Neuronal stem cell (in vitro differentiated cells): ENCODE data around the gene POLE4.

Source experiments
- DNase-seq: peaks from one replicate; pipeline ENCODE4 v3.0.0-alpha.2; 2013; ENCODE audit warnings: low spot score
- H2AFZ ChIP-seq: one replicate; pipeline ENCODE4 v1.6.1; 2013; ENCODE audit warnings: mild to moderate bottlenecking, low read length, inconsistent platforms
- H2AK5ac ChIP-seq: 2 replicates; pipeline ENCODE4 v1.6.1; 2013; ENCODE audit warnings: low read depth, mild to moderate bottlenecking, inconsistent platforms, low read length, moderate library complexity, mixed read lengths
- H2BK120ac ChIP-seq: 2 replicates; pipeline ENCODE4 v1.6.1; 2013; ENCODE audit warnings: low read depth, mild to moderate bottlenecking, inconsistent platforms, low read length, moderate library complexity, mixed read lengths
- H2BK12ac ChIP-seq: one replicate; pipeline ENCODE4 v1.6.1; 2013; ENCODE audit warnings: low read length, inconsistent platforms
- H2BK15ac ChIP-seq: 2 replicates; pipeline ENCODE4 v1.6.1; 2013; ENCODE audit warnings: mild to moderate bottlenecking, low read length, inconsistent platforms, mixed read lengths
- H2BK5ac ChIP-seq: one replicate; pipeline ENCODE4 v1.6.1; 2013; ENCODE audit warnings: inconsistent platforms, mild to moderate bottlenecking, low read length, moderate library complexity
- H3K14ac ChIP-seq: one replicate; pipeline ENCODE4 v1.6.1; 2013; ENCODE audit warnings: low read length, inconsistent platforms
- H3K18ac ChIP-seq: 2 replicates; pipeline ENCODE4 v1.6.1; 2013; ENCODE audit warnings: low read length, inconsistent platforms
- H3K23ac ChIP-seq: 2 replicates; pipeline ENCODE4 v1.6.1; 2013; ENCODE audit warnings: low read depth, mild to moderate bottlenecking, mixed read lengths, low read length, inconsistent platforms; ENCODE audit not compliant: poor library complexity
- H3K27ac ChIP-seq: replicated peaks from 3 replicates; pipeline ENCODE4 v1.5.1; 2013; ENCODE audit warnings: low read length, inconsistent platforms
- H3K27me3 ChIP-seq, 3 experiments: 2 replicates each; pipeline ENCODE4 v1.6.1; 2013; ENCODE audit warnings: low read length in 3 of 3, mild to moderate bottlenecking in 2 of 3, inconsistent platforms in 1 of 3, low read depth in 1 of 3, mixed read lengths in 1 of 3, moderate library complexity in 1 of 3; ENCODE audit not compliant: control insufficient read depth in 3 of 3, insufficient read depth in 3 of 3
- H3K36me3 ChIP-seq, 2 donors: replicated peaks in 1 of 2; 2 replicates each; pipeline ENCODE4 v1.6.1; 2013; ENCODE audit warnings: low read length in 2 of 2; ENCODE audit not compliant: control insufficient read depth in 2 of 2, insufficient read depth in 2 of 2
- H3K4ac ChIP-seq: 2 replicates; pipeline ENCODE4 v1.6.1; 2013; ENCODE audit warnings: inconsistent platforms, mild to moderate bottlenecking, low read length, moderate library complexity
- H3K4me1 ChIP-seq, 2 donors: 1 replicate in 1 of 2; 2 replicates in 1 of 2; pipeline ENCODE4 v1.6.1; 2013; ENCODE audit warnings: low read length in 2 of 2, low read depth in 1 of 2; ENCODE audit not compliant: control insufficient read depth in 2 of 2, insufficient read depth in 1 of 2
- H3K4me2 ChIP-seq: one replicate; pipeline ENCODE4 v1.6.1; 2013; ENCODE audit warnings: mild to moderate bottlenecking, low read length, inconsistent platforms; ENCODE audit not compliant: insufficient read depth, poor library complexity, severe bottlenecking
- H3K4me3 ChIP-seq, 2 donors: 2 replicates each; pipeline ENCODE4 v1.5.1; 2013; ENCODE audit warnings: low read length in 2 of 2, mild to moderate bottlenecking in 2 of 2, inconsistent platforms in 1 of 2, moderate library complexity in 1 of 2
- H3K79me1 ChIP-seq: one replicate; pipeline ENCODE4 v1.6.1; 2013; ENCODE audit warnings: low read depth, mild to moderate bottlenecking, inconsistent platforms, low read length, moderate library complexity
- H3K9ac ChIP-seq: one replicate; pipeline ENCODE4 v1.6.1; 2013; ENCODE audit warnings: mild to moderate bottlenecking, low read depth, low read length, inconsistent platforms; ENCODE audit not compliant: poor library complexity
- H3K9me3 ChIP-seq, 2 donors: replicated peaks in 1 of 2; 2 replicates each; pipeline versions ENCODE3 to v1.6.1; 2013; ENCODE audit warnings: low read length in 2 of 2, mild to moderate bottlenecking in 2 of 2, inconsistent platforms in 1 of 2, low read depth in 1 of 2, mixed read lengths in 1 of 2, moderate library complexity in 1 of 2; ENCODE audit not compliant: control insufficient read depth in 2 of 2, insufficient read depth in 1 of 2
- H4K8ac ChIP-seq: one replicate; pipeline ENCODE4 v1.6.1; 2013; ENCODE audit warnings: low read depth, mild to moderate bottlenecking, inconsistent platforms, low read length, moderate library complexity
- H4K91ac ChIP-seq: one replicate; pipeline ENCODE4 v1.6.1; 2013; ENCODE audit warnings: low read length, low read depth, mild to moderate bottlenecking, inconsistent platforms; ENCODE audit not compliant: poor library complexity
- WGBS, 2 donors: extraction: QIAGEN DNeasy Blood & Tissue Kit; methylation state at CpG; one replicate each; pipeline ENCODE4 v1.1.7; 2013; ENCODE audit warnings: missing lambda C conversion rate in 2 of 2, mixed read lengths in 1 of 2; ENCODE audit not compliant: insufficient read length in 2 of 2, insufficient replicate concordance in 1 of 2; ENCODE audit errors: extremely low coverage in 2 of 2; 5-methylcytosine and 5-hydroxymethylcytosine counted together

Gene POLE4

GRCh38 chr2:74927621-74928020 lies 30.8 kb upstream of the POLE4 start:
- no peak overlapping the region for H2BK15ac ChIP-seq
- H3K14ac ChIP-seq, result peak overlapping the region; percentile 28
- H3K9ac ChIP-seq, result no peak overlapping the region
- WGBS, 2 donors, result no CpG with 5 or more reads among the region's 5 CpGs
- no peak overlapping the region for H3K4me2 ChIP-seq
- H2BK5ac ChIP-seq, result no peak overlapping the region
- no peak overlapping the region for H2AK5ac ChIP-seq
- no peak overlapping the region for H2AFZ ChIP-seq
- no peak overlapping the region for H3K27ac ChIP-seq
- H3K4me1 ChIP-seq, result peaks cover 0 to 8% of the 10 kb centered on the region in 2 donors
- peaks cover 0 to 3% (median 0%) of the 10 kb centered on the region in 3 experiments for H3K27me3 ChIP-seq
- no peak overlapping the region for H2BK12ac ChIP-seq
- H3K9me3 ChIP-seq, result no peaks in the 10 kb centered on the region
- no peak overlapping the region for H4K8ac ChIP-seq
- H3K79me1 ChIP-seq, result no peaks in the 10 kb centered on the region
- DNase-seq, result no peak
- no peaks in the 10 kb centered on the region for H3K36me3 ChIP-seq
- no peak overlapping the region for H3K4ac ChIP-seq
- H4K91ac ChIP-seq, result no peak overlapping the region
- no peak overlapping the region for H3K23ac ChIP-seq
- no peak overlapping the region for H3K4me3 ChIP-seq
- no peak overlapping the region for H2BK120ac ChIP-seq
- H3K18ac ChIP-seq, result no peak overlapping the region

- no peak overlapping the region for H3K18ac ChIP-seq
- no peak overlapping the region for H4K91ac ChIP-seq
- peaks cover 0 to 2% of the 10 kb centered on the region in 2 donors for H3K4me1 ChIP-seq
- no peak overlapping the region for H2BK120ac ChIP-seq
- no CpG with 5 or more reads among the region's 8 CpGs for WGBS, 2 donors
- H3K14ac ChIP-seq, result no peak overlapping the region
- no peak overlapping the region for H3K4me3 ChIP-seq
- peaks cover 0 to 3% (median 0%) of the 10 kb centered on the region in 3 experiments for H3K27me3 ChIP-seq
- DNase-seq, result no peak
- no peak overlapping the region for H3K4me2 ChIP-seq
- no peak overlapping the region for H2AFZ ChIP-seq
- no peak overlapping the region for H2BK15ac ChIP-seq
- H3K9me3 ChIP-seq, result peaks cover 0 to 2% of the 10 kb centered on the region in 2 donors
- no peak overlapping the region for H3K23ac ChIP-seq
- H3K79me1 ChIP-seq, result no peaks in the 10 kb centered on the region
- no peak overlapping the region for H2BK5ac ChIP-seq
- H3K27ac ChIP-seq, result no peak overlapping the region
- H2BK12ac ChIP-seq, result no peak overlapping the region
- H3K9ac ChIP-seq, result no peak overlapping the region
- H3K4ac ChIP-seq, result no peak overlapping the region
- H3K36me3 ChIP-seq, result no peaks in the 10 kb centered on the region
- H4K8ac ChIP-seq, result no peak overlapping the region
- H2AK5ac ChIP-seq, result no peak overlapping the region
Observed at GRCh38 chr2:74930811-74931486, 27.5 kb upstream of the POLE4 start.

- Histone ChIP-seq H3K79me1 (no peaks in the 10 kb centered on the region), H3K9ac (no peak overlapping the region), H2BK15ac (no peak overlapping the region), H3K27ac (no peak overlapping the region), H4K8ac (no peak overlapping the region), H2BK12ac (no peak overlapping the region), H2BK5ac (no peak overlapping the region), H2BK120ac (no peak overlapping the region), H3K4ac (no peak overlapping the region), H2AFZ (no peak overlapping the region), H3K18ac (no peak overlapping the region), H3K4me3 (no peak overlapping the region), H3K4me2 (no peak overlapping the region), H2AK5ac (no peak overlapping the region), H3K36me3 (no peaks in the 10 kb centered on the region), H3K9me3 (peaks cover 0 to 2% of the 10 kb centered on the region in 2 donors), H4K91ac (no peak overlapping the region), H3K23ac (no peak overlapping the region), H3K4me1 (peaks cover 0 to 2% of the 10 kb centered on the region in 2 donors), H3K14ac (no peak overlapping the region), H3K27me3 (peaks cover 0 to 3% (median 0%) of the 10 kb centered on the region in 3 experiments)
- WGBS, 2 donors, result no CpG with 5 or more reads among the region's 2 CpGs
- no peak for DNase-seq
Observed at GRCh38 chr2:74931940-74932339, 26.5 kb upstream of the POLE4 start.

GRCh38 chr2:74935975-74936391 lies 22.5 kb upstream of the POLE4 start:
- no peak overlapping the region for H2BK5ac ChIP-seq
- no peak overlapping the region for H2AK5ac ChIP-seq
- WGBS, 2 donors, result no CpG with 5 or more reads among the region's 4 CpGs
- no peak overlapping the region for H3K18ac ChIP-seq
- H2AFZ ChIP-seq, result no peak overlapping the region
- H3K79me1 ChIP-seq, result no peaks in the 10 kb centered on the region
- H3K36me3 ChIP-seq, result no peaks in the 10 kb centered on the region
- H3K4me1 ChIP-seq, result peaks cover 0 to 2% of the 10 kb centered on the region in 2 donors
- DNase-seq, result no peak
- H2BK120ac ChIP-seq, result no peak overlapping the region
- no peak overlapping the region for H2BK15ac ChIP-seq
- no peak overlapping the region for H4K91ac ChIP-seq
- H3K9me3 ChIP-seq, result peaks cover 0 to 2% of the 10 kb centered on the region in 2 donors
- H3K14ac ChIP-seq, result no peak overlapping the region
- no peak overlapping the region for H2BK12ac ChIP-seq
- H4K8ac ChIP-seq, result no peak overlapping the region
- no peak overlapping the region for H3K9ac ChIP-seq
- H3K27ac ChIP-seq, result no peak overlapping the region
- no peak overlapping the region for H3K23ac ChIP-seq
- no peak overlapping the region for H3K4ac ChIP-seq
- no peak overlapping the region for H3K4me2 ChIP-seq
- H3K4me3 ChIP-seq, result no peak overlapping the region
- H3K27me3 ChIP-seq, result no peaks in the 10 kb centered on the region
